OCI-LY1 (cell line): ENCODE data around the gene SCN7A.

Experiments
- H2AFZ ChIP-seq: fragments of 200-600 bp; sonication (generic), shearing (Covaris generic); 2 replicates; pipeline ENCODE4 v1.6.0; 2014; ENCODE audit warnings: antibody characterized with exemption, mild to moderate bottlenecking, low read length
- H3F3A ChIP-seq: fragments of 200-600 bp; sonication (generic), shearing (Covaris generic); 2 replicates; pipeline ENCODE4 v1.6.0; 2014; ENCODE audit warnings: mild to moderate bottlenecking, antibody characterized with exemption, low read length, moderate library complexity; ENCODE audit not compliant: insufficient read depth
- H3K27ac ChIP-seq: fragments of 200-600 bp; sonication (generic); 2 replicates; pipeline ENCODE4 v1.5.1; 2014; ENCODE audit warnings: low read length, mixed run types, mild to moderate bottlenecking, low read depth; ENCODE audit not compliant: poor library complexity, severe bottlenecking
- H3K27me3 ChIP-seq: fragments of 200-600 bp; sonication (generic); 2 replicates; pipeline ENCODE4 v1.6.0; 2014; ENCODE audit warnings: antibody characterized with exemption, mild to moderate bottlenecking, low read length, moderate library complexity; ENCODE audit not compliant: insufficient read depth
- H3K36me3 ChIP-seq: fragments of 200-600 bp; sonication (generic); 2 replicates; pipeline ENCODE4 v1.6.1; 2014; ENCODE audit warnings: mild to moderate bottlenecking, antibody characterized with exemption, low read length, moderate library complexity, mixed read lengths; ENCODE audit not compliant: insufficient read depth
- H3K4me1 ChIP-seq: fragments of 200-600 bp; sonication (generic); 2 replicates; pipeline ENCODE4 v1.5.1; 2014; ENCODE audit warnings: mild to moderate bottlenecking, low read length, moderate library complexity; ENCODE audit not compliant: insufficient read depth, severe bottlenecking
- H3K4me2 ChIP-seq: fragments of 200-600 bp; sonication (generic), shearing (Covaris generic); 2 replicates; pipeline ENCODE4 v1.6.1; 2014; ENCODE audit warnings: low read length
- H3K4me3 ChIP-seq: fragments of 200-600 bp; sonication (generic); 2 replicates; pipeline ENCODE4 v1.5.1; 2014; ENCODE audit warnings: low read length, low read depth, mild to moderate bottlenecking, mixed read lengths; ENCODE audit not compliant: poor library complexity, severe bottlenecking
- H3K79me2 ChIP-seq: fragments of 200-600 bp; shearing (Covaris generic); 2 replicates; pipeline ENCODE4 v1.6.1; 2016; ENCODE audit warnings: mixed run types, low read length, mixed read lengths; ENCODE audit not compliant: insufficient read depth
- H3K9ac ChIP-seq: fragments of 200-600 bp; sonication (generic), shearing (Covaris generic); 2 replicates; pipeline ENCODE4 v1.6.1; 2014; ENCODE audit warnings: mild to moderate bottlenecking, low read length, mixed read lengths
- H3K9me2 ChIP-seq: fragments of 200-600 bp; sonication (generic), shearing (Covaris generic); 2 replicates; pipeline ENCODE4 v1.6.1; 2014; ENCODE audit warnings: low read depth, mild to moderate bottlenecking, low read length, mixed read lengths
- H3K9me3 ChIP-seq: fragments of 200-600 bp; shearing (Covaris generic); 2 replicates; pipeline ENCODE4 v1.6.1; 2014; ENCODE audit warnings: low read length, mixed read lengths
- H4K20me1 ChIP-seq: fragments of 200-600 bp; sonication (generic), shearing (Covaris generic); 2 replicates; pipeline ENCODE4 v1.6.0; 2016; ENCODE audit warnings: mild to moderate bottlenecking, low read length; ENCODE audit not compliant: insufficient read depth
- CTCF ChIP-seq: fragments of 200-600 bp; sonication (generic), shearing (Covaris generic); IDR thresholded peaks from 2 replicates; pipeline ENCODE4 v1.5.1; 2017; ENCODE audit warnings: mild to moderate bottlenecking, antibody characterized with exemption, low read length, moderate library complexity, mixed read lengths
- EZH2 ChIP-seq: fragments of 200-600 bp; sonication (generic), shearing (Covaris generic); IDR thresholded peaks from 2 replicates; pipeline ENCODE4 v1.8.0; 2017; ENCODE audit warnings: borderline replicate concordance, mixed run types, mild to moderate bottlenecking, antibody characterized with exemption, low read length, moderate library complexity, mixed read lengths

SCN7A gene

GRCh38 chr2:166382448-166382847, 111.6 kb downstream of the SCN7A start:
- H3K27me3 ChIP-seq: no peaks in the 10 kb centered on the region
- no peaks in the 10 kb centered on the region for H3F3A ChIP-seq
- no peak overlapping the region for H3K4me2 ChIP-seq
- TF ChIP-seq CTCF: no peak
- TF ChIP-seq EZH2: no peak
- H3K4me1 ChIP-seq: no peaks in the 10 kb centered on the region
- H3K4me3 ChIP-seq: no peak overlapping the region
- no peak overlapping the region for H2AFZ ChIP-seq
- no peak overlapping the region for H3K27ac ChIP-seq
- H3K9me2 ChIP-seq: no peaks in the 10 kb centered on the region
- H3K36me3 ChIP-seq: no peaks in the 10 kb centered on the region
- no peak overlapping the region for H3K9ac ChIP-seq
- no peaks in the 10 kb centered on the region for H4K20me1 ChIP-seq
- H3K9me3 ChIP-seq: no peaks in the 10 kb centered on the region
- no peaks in the 10 kb centered on the region for H3K79me2 ChIP-seq

- Histone ChIP-seq H3K4me2 (no peak overlapping the region), H3K27me3 (no peaks in the 10 kb centered on the region), H3F3A (no peaks in the 10 kb centered on the region), H3K4me3 (no peak overlapping the region), H3K27ac (no peak overlapping the region), H3K9ac (no peak overlapping the region), H3K79me2 (no peaks in the 10 kb centered on the region), H4K20me1 (no peaks in the 10 kb centered on the region), H3K9me3 (no peaks in the 10 kb centered on the region), H3K4me1 (no peaks in the 10 kb centered on the region), H3K36me3 (no peaks in the 10 kb centered on the region), H2AFZ (no peak overlapping the region), H3K9me2 (no peaks in the 10 kb centered on the region)
- no peak for TF ChIP-seq EZH2
- no peak for TF ChIP-seq CTCF
Observed at GRCh38 chr2:166380615-166381014, 113.4 kb downstream of the SCN7A start.

GRCh38 chr2:166376873-166377272, 117.2 kb downstream of the SCN7A start:
- Histone ChIP-seq H3K27me3 (no peaks in the 10 kb centered on the region), H3K36me3 (no peaks in the 10 kb centered on the region), H3K4me1 (no peaks in the 10 kb centered on the region), H3K4me2 (no peak overlapping the region), H2AFZ (no peak overlapping the region), H3K9me2 (no peaks in the 10 kb centered on the region), H3K27ac (no peak overlapping the region), H3K9me3 (no peaks in the 10 kb centered on the region), H4K20me1 (no peaks in the 10 kb centered on the region), H3K4me3 (no peak overlapping the region), H3K79me2 (no peaks in the 10 kb centered on the region), H3K9ac (no peak overlapping the region), H3F3A (no peaks in the 10 kb centered on the region)
- TF ChIP-seq CTCF (no peak), EZH2 (no peak)
